Measurements from ENCODE around the gene NAV2. TPM values are rescaled to one million over a fixed set of nuclear protein-coding genes. Genes with fewer than 3 reads are reported as not detected.
A peak's percentile ranks its signal among the peaks of the same experiment; 100 is the strongest.

Gene NAV2
- total RNA-seq, 2 donors from 2014 or later = 26.4 to 35.5 TPM

DNA sequence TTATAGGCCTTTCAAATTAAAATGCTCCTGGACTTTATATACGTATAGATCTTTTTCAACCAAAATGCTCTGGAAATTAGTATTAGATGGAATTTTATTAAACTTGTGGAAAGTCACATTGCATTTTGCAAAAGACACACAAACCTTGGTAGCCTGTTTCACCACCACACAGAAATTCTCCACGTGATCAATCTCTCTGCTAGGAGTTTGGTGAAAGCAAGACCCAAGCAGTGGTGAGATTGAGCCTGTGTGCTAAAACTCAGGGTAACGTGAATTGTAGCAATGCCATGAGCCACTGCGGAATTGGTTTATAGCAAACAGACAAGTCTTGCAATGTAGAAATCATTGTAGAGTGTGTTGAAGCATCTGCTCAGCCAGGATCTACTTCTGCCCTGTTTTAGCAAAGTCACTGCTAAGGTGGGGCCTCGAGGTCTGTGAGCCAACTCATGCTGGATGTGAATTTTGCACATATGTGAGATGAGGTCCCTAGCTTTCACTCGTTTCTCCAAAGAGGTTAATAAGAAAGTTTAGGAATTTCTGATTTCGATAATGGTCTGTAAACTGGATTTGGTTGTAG is 262.9 kb downstream of the NAV2 start:
- no peaks in the 10 kb centered on the region for H3K9me3 ChIP-seq
- H3K4me3 ChIP-seq = no peak overlapping the region
- H3K36me3 ChIP-seq (replicated peaks in 1 of 2; ENCODE audit: insufficient read depth in 1 of 2, low read depth in 2 of 2) = no peaks in the 10 kb centered on the region
- TF ChIP-seq POLR2A (IDR thresholded peaks at IDR 0.05) = no peak
- TF ChIP-seq, protein P1, sequence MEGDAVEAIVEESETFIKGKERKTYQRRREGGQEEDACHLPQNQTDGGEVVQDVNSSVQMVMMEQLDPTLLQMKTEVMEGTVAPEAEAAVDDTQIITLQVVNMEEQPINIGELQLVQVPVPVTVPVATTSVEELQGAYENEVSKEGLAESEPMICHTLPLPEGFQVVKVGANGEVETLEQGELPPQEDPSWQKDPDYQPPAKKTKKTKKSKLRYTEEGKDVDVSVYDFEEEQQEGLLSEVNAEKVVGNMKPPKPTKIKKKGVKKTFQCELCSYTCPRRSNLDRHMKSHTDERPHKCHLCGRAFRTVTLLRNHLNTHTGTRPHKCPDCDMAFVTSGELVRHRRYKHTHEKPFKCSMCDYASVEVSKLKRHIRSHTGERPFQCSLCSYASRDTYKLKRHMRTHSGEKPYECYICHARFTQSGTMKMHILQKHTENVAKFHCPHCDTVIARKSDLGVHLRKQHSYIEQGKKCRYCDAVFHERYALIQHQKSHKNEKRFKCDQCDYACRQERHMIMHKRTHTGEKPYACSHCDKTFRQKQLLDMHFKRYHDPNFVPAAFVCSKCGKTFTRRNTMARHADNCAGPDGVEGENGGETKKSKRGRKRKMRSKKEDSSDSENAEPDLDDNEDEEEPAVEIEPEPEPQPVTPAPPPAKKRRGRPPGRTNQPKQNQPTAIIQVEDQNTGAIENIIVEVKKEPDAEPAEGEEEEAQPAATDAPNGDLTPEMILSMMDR (IDR thresholded peaks at IDR 0.05) = no peak
- DNase-seq (no peak), ATAC-seq (no peak)
- intact Hi-C loops (cut with DNase I) = no loop called here
- H3K4me1 ChIP-seq = peaks cover 7% of the 10 kb centered on the region
- H3K27me3 ChIP-seq = no peaks in the 10 kb centered on the region
- no peak overlapping the region for H3K27ac ChIP-seq
- WGBS, 2 donors = 93 to 96% methylated on average over 7 of the region's 7 CpGs

DNA sequence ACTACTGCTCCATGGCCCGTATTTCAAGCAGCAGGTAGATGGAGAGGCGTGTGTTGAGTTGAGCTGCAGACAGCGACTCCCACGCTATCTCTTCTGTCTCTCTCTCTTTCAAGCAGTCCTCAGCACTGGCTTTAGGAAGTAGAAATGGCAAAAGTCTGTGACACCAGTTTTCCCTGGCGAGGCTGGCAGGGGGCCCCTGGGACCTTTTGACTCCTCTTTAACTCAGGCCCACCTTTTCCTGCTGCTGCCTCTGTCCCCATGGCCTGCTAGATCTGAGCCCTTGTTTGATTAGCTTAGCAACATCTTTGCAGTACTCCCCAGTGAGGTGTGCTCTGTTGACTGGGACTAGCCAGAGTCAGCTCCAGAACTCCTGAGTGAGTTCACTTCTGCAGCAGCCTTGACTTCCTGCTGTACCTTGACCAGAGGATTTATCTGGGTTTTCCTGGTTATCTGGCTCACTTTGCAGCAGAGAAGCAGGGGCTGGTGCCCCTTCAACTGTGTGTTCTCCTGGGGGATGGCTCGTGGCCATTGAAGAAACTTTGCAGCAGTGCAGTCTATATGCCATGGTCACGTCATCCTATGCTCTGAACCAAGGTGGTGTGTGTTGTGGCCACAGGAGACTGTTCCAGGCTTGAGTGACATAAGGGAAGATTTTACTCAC is 263.8 kb downstream of the NAV2 start:
- H3K4me3 ChIP-seq = no peak overlapping the region
- intact Hi-C loops (cut with DNase I) = no loop called here
- no peaks in the 10 kb centered on the region for H3K27me3 ChIP-seq
- H3K27ac ChIP-seq = peak overlapping the region in 1 of 4 donors; percentile 14
- H3K36me3 ChIP-seq (replicated peaks in 1 of 2; ENCODE audit: insufficient read depth in 1 of 2, low read depth in 2 of 2) = no peaks in the 10 kb centered on the region
- DNase-seq = no peak
- H3K4me1 ChIP-seq = peaks cover 16% of the 10 kb centered on the region
- TF ChIP-seq, protein P1 (IDR thresholded peaks at IDR 0.05) = no peak
- TF ChIP-seq POLR2A (IDR thresholded peaks at IDR 0.05) = no peak
- 74% methylated on average over 7 of the region's 7 CpGs for WGBS, 2 donors
- no peaks in the 10 kb centered on the region for H3K9me3 ChIP-seq
- ATAC-seq = no peak

GRCh38 chr11:19977941-19978340 is 265.3 kb downstream of the NAV2 start:
- Histone ChIP-seq H3K9me3 (no peaks in the 10 kb centered on the region), H3K4me1 (peaks cover 20% of the 10 kb centered on the region), H3K27me3 (no peaks in the 10 kb centered on the region), H3K4me3 (no peak overlapping the region), H3K36me3 (replicated peaks in 1 of 2; ENCODE audit: insufficient read depth in 1 of 2, low read depth in 2 of 2) (no peaks in the 10 kb centered on the region), H3K27ac (peak overlapping the region in 1 of 4 donors; percentile 59)
- TF ChIP-seq, protein P1 (IDR thresholded peaks at IDR 0.05) = no peak
- no peak for TF ChIP-seq POLR2A (IDR thresholded peaks at IDR 0.05)
- intact Hi-C loops (cut with DNase I) = no loop called here
- ATAC-seq = no peak
- DNase-seq = no peak
- WGBS, 2 donors = 94 to 98% methylated on average over 9 of the region's 9 CpGs

DNA sequence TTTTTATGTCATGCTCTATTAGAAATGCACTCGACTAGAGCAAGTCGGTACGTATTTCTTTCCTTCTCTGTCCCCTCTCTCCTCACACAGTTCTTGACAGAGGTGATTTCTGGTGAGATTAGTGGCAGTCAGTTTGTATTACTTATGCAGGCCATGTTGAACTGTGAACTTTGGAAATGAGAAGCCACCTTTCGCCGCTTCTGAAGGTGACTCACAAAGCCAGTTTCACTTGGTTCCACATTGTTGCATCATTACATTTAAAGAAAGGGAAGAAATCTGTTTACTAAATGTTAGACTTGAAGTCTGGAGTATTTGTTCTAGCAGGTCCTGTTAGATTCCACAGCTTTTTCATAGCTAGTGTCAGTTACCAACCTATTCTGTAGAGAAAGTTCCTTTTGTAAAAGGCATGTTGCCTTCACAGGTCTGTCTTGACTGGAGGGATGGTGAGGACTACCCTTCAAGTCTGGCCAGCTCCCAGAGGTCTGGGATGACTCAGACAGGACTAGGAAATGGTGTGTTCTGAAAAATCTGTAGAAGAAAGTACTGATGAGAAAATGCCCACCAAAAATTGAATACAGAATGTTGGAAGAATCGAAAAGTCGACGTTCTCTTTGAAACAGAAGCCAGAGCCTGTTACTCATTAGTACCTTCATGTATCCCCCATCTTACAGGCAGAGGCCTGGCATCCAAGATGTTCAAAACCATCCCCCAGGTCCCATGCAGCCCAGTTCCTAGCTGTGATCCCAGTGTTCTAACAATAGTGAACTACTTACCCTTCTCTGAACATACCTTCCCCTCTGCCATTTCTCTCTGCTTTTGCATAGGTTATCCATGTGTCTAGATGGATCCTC is 266.3 kb downstream of the NAV2 start:
- peaks cover 20% of the 10 kb centered on the region for H3K4me1 ChIP-seq
- H3K27ac ChIP-seq = peak overlapping the region in 2 of 4 donors; percentile 7 to 71
- no peaks in the 10 kb centered on the region for H3K9me3 ChIP-seq
- DNase-seq (peak in 2 of 4 donors; percentile 19 to 66), ATAC-seq (no peak)
- no peak overlapping the region for H3K4me3 ChIP-seq
- WGBS, 2 donors = 77% methylated on average over 8 of the region's 8 CpGs
- TF ChIP-seq POLR2A (IDR thresholded peaks at IDR 0.05) = no peak
- TF ChIP-seq, protein P1 (IDR thresholded peaks at IDR 0.05) = no peak
- H3K36me3 ChIP-seq (replicated peaks in 1 of 2; ENCODE audit: insufficient read depth in 1 of 2, low read depth in 2 of 2) = no peaks in the 10 kb centered on the region
- intact Hi-C loops (cut with DNase I) = no loop called here
- H3K27me3 ChIP-seq = no peaks in the 10 kb centered on the region

Data from body of pancreas (tissue), 4 donors.